Stimulated activated CD4-positive, alpha-beta T cell treated with anti-CD3 and anti-CD28 coated beads, Interleukin-1b, Interleukin-23, amount 100 ng/mL, for 48 hours (primary cell): ENCODE results near the gene ACTR2.

Source experiments
- DNase-seq: peaks from one replicate; pipeline ENCODE4 v3.0.0-alpha.2; 2020

Gene ACTR2

DNA sequence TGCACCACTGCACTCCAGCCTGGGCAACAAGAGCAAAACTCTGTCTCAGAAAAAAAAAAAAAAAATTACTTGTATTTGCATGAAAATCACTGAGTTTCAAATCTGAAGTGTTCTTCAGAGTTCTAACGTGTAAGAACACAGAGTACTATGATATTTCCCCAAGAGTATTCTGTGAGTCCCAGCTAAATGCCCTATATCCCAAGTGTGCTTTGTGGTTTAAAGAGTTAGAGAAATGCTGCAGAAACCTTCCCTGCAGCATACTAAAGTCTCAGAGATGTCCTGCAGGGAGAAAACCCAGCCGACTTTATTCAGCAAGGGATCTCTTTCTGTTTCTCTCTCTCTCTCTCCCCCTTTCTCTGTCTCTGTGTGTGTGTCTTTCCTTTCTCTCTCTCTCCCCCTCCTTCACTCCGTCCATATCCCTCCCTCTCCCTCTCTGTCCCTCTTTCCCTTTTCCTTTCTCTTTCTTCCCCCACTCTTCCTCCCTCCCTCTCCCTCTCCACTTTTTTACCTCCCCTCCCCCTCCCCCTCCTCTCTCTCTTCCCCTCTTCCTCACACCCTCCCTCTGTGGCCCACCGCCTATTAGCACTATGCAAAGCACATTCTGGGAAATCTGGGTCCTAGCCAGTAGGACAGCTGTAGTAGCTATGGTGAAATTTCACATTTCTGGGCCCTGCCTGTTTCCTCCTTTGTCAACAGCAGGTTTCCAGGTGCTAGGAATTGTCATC is 54.2 kb downstream of the ACTR2 start:
- no peak for DNase-seq

DNA sequence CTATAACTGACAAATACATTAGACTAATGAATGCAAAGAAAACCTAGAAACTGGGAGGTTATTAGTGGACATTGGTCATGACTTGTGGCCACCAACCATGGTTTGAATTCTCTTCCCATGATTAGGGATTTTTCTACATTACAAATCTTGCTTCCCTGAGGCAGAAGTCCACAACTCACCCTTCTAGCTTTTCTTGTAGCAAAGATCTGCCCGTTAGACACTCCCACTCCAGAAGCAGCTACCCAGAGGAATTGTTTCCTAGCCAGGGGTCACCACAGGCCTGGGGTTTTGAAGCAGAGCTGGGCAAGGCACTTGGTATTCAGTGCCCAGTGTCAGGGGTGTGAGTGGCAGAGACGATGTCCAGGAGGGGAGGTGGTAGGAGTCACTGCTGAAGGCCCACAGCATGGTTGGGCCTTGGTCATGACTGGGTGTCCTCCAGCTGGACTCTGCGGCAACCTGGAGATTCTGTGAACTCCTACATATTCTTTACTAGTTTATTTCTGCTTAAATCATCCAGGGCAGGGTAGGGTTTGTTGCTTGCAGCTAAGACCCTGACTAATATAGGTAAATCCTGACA is 54.9 kb downstream of the ACTR2 start:
- DNase-seq = no peak

DNA sequence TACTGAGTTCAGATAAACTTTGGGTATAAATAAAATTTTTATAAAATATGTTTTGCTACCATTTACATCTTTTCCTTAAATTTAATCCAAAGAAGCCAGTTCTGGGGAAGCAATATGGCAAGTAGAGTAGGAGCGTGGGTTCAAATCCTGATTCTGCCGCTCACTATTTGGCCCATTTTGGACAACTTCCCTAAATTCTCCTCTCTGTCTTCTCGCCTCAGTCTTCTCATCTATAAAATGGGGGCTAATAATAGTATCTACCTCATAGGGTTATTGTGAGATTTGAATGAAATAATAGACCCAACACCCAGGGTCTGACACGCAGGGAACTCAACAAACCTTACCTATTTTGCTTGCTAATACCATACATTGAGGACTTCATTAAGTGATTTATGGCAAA is 59.7 kb downstream of the ACTR2 start:
- DNase-seq = no peak

DNA sequence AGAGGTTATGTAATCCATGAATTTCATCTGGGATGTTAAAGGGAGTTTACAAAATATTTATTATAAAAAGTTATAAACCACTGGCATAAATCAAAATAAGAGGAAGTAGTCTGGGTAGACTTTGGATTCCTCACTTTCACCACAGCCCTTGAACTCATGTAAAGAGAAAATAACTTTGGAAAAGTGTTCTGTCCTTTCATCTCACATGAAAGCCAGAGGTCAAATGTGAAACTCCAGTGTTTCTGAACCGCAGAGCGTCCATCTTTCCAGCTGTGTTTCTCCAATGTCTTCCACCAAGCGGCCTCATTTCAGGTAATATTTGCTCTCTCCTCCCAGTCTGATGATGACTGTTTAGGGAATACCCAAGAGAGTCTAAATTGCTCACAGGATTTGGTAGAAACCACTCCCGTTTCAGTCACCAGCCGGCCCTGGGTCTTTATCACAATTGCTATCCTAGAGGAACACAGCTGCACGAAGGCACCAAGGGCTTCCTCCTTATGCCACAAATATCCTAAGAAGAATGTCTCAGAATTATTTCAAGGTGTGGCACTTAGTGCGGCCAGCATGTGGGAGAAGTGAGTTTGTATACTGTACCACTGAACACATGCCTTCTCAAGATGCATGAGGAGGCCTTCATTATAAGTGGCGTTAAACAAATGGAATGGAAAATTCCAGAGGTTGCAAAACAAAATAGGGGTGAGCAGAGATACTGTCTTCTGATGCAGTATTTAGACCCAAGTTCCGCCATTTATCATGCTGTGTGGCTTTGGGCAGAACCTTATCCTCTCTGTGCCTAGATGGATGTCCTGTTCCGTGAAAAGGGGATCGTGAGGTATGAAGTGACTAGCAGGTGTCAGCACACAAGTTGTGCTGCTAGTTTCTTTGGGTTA is 63.8 kb downstream of the ACTR2 start:
- DNase-seq = no peak

DNA sequence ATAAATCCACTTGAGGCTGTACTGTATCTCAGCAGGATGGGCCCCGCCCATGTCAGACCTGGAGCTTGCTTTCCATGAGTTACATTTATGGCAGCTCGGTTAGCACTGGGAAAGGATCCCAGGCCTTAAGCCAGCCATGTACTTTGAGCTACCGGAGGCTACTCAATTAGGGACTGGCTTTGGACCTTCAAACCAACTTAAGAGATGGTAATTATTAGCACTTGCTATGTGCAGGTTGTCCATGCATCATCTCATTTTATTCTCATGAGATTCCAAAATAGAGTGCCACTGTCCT is 64.4 kb downstream of the ACTR2 start:
- DNase-seq = no peak

DNA sequence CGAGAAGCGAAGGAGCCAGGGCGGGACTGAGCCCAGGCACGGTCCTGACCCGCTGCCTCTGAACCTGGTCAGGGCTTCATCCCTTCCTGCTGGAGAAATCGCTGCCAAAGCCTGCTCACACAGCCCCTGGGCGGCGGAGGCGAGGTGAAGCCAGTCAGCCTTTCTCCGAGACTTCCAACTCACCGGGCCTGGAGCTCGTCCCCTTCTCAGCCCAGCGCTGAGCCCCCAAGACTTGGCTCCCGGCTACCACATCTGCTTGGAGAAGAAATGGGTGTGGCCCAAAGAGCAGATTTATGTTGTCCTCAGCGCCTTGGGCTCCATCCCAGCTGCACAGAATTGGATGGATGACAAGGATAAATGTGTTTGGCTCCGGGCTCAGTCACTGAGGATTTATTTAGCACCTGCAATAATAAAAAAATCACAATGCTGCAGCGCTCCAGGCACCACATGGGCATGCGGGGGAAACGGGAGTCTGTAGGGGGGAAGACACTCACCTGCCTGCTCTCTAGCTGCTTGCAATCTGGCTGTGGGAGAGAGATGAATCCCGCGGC is 64.9 kb downstream of the ACTR2 start:
- DNase-seq = no peak

DNA sequence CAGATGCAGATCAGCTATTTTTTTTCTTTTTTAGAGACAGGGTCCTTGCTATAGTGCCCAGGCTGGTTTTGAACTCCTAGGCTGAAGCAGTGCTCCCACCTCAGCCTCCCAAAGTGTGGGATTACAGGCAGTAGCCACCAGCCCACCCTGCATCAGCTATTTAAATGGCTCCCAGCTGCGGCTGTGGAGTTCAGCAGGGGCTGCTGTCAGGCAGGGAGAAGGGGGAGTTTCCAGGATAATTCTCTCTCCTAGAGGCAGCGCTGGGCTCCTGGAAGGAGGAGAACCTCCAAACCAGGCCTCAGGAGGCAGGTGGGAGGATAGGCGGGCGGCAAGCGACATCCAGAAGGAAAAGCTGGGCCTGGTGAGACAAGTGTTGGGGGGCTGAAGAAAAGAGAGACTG is 65.7 kb downstream of the ACTR2 start:
- no peak for DNase-seq

DNA sequence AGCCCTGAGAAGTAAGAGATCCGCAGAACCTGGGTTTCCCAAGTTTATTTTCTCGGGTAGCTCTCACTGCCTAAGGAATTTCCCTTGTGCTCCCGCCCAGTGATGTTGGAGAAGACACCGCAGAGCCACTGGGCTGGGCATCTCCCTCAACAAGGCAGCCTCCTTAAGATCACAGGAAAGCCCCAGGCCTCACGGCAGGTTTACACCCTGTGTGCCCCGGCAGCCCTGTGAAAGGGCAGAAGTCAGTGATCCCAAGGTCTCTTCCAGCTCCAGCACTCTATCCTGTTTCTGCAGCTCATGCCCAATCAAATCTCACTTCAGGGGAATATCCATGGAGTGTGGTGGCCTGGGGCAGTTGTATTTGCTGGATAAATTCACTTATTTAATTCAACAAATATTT is 66.5 kb downstream of the ACTR2 start:
- no peak for DNase-seq

DNA sequence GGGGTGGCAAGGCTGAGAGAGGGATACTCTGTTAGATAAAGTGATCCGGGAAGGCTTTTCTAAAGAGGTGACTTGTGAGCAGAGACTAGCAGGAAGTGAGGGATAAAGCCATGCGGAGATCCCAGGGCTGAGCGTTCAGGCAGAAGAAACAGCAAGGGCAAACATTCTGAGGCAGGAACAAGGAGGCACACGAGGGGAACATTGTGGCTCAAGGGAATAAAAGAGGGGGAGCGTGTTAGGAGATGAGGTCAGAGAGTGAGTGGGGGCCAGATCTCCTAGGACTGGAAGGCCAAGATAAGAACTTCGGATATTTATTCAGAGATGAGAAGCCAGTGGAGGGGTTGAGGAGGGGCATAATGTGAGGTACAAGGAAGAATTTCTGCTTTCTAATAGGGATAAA is 67.1 kb downstream of the ACTR2 start:
- DNase-seq = no peak

DNA sequence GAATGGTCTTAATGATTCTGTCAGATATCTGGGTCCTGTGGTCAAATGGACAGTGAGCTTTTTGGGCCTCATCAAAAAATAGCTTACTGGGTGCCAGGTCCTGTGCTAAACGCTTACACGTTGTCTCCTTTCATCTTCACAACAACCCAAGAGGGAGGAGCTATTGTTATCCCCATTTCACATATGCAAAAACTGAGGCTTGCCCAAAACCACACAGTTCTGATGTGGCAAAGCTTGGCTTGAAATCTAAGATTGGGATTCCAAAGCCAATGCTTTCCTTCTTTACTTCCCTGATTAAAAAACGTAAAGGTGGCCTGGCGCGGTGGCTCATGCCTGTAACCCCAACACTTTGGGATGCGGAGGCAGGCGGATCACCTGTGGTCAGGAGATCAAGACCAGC is 69.3 kb downstream of the ACTR2 start:
- DNase-seq = no peak

DNA sequence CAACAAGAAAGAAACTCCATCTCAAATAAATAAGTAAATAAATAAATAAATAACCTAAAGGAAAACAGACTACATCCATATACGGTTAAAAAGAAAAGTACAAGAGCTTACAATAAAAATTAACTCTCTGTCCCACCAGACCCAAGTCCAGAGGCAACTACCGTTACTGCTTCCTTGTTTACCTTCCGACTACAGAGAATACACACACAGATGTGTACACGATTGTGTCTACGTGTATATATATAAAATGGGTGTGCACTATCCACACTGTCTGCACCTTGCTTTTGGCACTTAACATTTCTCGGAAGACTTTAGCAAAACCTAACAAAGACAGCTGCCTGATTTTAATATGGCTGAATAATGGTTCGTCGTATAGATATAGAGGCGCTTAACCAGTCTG is 69.9 kb downstream of the ACTR2 start:
- no peak for DNase-seq

DNA sequence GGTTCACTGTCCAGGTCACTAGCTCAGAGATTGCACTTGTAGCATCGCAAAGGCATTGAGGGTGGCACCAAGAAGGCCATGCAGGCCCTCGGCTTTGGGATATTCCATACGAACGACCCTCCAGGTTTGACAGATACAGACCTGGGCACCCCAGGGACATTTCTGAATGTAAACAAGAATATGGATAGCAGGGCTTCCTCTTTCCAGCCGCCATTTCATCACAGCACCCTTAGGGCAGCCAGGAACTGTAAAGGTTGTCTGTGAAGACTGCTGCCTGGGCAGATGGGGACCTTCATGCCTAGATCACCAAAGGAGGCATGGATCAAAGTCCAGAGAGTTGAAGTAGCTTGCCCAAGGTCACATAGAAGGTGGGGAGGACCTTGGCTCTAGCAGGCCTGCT is 70.5 kb downstream of the ACTR2 start:
- no peak for DNase-seq

DNA sequence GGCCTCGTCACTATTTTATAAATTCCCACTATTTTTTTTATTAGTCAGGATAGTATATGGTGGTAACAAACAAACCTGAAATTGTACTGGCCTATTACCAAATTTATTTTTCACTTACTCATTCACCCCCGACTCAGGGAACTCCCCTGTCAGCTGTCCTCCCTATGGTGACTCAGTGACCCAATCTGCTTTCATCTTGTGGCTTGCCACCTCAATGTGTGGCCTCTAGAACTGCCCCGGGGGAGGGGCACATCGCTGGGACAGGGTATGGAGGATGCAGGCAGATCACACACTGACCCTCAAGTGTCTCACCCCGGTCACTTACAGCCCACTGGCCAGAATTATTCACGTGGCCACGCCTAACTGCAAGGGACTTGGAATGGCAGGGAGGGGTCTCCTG is 71.6 kb downstream of the ACTR2 start:
- peak; percentile 76 for DNase-seq

DNA sequence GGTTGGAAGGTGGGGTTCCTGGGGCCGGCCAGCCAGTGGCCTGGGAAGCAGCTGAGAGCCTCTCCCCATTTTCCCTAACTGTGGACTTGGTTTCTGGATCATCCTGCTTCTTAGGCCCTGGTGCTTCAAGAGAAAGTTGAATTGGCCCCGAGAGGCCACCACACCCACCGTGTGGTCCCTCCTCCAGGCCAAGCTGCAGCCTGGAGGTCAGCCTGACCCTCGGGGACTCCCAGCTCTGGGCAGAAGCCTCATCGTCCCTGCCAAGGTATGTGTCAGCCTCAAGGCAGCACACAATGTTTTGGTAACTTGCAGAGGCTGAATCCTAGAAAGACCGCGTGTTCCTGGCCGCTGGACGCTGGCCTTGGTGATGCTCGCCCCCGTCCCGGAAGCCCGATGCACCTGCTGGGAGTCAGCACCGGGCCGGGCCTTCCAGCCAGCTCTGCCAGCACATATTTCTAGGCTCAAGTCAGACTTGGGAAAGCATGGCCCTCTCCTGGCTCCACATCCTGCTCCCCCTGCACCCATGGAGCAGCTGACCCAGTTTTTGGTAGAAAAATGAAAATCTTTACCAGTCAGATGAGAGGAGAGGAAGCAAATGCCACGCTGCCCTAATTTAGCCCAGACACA is 72.6 kb downstream of the ACTR2 start:
- no peak for DNase-seq

DNA sequence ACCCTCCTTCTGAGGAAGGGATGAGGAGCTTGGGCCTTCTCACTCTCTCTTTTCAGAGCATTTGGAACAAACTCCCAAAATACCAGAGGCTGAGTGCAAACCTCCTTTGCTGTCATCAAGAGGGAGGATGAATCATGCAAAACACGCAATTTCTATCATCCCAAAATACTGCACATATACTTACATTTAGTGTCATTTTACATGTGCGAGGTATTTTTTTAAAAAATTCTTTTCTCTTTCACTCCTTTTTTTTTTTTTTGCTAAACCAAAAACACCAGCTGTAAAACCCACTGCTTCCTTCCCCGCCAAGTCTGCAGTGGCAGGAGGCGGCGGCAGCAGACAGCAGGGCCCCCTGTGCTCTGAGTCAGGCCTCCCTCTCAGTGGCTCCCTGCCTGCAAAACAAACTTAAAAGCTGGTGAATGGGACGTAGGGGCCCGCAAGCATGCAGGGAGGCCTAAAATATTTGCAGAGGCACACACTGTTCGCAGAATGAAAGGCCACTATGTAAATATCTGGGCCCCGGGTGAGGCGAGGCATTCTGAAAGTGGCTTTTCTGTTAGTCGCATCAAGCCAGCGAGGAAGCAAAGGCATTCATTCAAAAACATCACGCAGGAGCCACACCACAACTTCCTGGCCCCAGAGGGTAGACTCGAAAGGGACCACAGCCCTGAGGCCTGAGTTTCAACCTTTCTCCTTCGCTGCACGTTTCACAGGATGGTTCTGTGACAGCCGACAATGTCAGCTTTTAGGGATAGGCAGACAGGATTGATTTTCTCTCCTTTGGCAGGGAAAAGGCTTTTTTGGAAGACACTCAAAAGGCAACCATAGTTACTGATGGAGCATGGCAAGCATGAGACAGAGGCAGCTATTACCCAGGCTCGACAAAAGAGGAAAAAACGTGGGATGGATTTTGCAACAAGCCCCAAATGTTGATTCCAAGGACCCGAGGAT is 73.4 kb downstream of the ACTR2 start:
- DNase-seq = peak; percentile 86

DNA sequence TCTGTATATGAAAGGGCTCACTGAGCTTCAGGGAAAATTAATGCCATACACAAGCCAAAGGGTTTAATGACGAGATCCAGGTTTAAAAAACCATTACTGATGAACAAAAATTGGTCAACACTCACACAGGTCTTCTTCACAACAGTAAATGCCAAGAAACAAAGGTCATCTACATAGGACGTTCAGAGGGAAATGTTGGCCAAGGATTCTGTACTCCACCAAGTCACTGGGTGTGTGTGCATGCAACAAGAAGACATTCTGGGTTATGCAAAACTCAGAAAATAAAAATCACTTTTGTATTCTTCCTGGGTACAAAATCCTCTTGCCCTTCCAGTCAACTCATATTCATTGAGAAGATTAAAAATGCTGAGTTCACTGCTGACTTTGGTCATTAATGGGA is 78.3 kb downstream of the ACTR2 start:
- no peak for DNase-seq

DNA sequence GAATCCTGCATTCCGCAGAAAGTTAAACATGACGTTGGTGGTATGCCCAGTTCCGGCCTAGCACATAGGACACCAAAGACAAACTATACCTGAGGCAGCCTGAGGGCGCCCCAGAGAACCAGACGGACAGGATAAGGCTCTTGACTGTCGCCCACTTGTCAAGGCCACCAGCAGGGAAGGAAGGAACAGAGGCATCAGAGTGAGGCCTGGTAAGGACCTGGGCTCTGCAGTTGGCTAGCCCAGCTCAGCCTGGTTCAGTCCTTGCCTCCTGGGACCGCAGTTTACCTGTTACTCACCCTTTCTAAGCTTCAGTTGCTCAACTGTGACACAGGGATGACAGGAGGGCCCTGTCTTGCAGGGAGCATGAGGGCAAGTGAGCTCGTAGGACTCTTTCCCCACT is 82.1 kb downstream of the ACTR2 start:
- no peak for DNase-seq

DNA sequence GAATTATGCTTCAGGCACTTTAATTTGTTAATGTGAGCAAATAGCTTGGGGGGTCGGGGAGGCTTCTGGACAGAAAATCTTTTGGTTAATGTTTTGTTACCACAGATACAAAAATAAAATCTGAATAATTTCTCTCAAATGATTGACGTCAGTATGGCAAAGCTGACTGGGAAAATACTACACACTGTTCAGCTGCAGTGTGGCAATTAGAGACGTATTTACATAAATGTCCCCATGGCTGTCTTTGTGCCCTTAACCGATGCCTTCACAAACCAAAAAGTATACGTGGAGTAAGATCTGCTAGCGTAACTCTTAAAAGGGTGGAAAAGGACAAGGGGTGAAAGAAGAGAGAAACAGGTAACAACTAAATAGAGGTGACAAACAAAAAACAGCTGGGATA is 83.4 kb downstream of the ACTR2 start:
- no peak for DNase-seq

DNA sequence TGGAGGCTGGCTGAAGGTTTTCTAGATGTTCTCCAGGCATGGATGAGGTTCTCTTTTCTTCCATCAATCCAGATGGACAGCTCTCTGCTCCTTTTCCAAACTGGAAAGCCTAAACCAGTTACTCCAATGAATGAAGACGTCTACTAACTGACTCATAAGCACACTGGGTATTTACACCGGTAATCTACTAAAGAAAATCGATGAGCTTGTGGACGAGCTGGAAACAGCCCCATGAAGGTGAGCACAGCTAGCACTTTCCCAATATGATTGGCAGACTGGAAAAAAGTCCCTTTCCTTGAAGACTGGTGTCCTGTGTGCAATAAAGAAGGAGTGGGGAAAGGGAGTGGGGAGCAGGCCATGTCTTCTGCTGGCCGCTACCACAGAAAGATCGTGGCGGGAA is 84.0 kb downstream of the ACTR2 start:
- no peak for DNase-seq

DNA sequence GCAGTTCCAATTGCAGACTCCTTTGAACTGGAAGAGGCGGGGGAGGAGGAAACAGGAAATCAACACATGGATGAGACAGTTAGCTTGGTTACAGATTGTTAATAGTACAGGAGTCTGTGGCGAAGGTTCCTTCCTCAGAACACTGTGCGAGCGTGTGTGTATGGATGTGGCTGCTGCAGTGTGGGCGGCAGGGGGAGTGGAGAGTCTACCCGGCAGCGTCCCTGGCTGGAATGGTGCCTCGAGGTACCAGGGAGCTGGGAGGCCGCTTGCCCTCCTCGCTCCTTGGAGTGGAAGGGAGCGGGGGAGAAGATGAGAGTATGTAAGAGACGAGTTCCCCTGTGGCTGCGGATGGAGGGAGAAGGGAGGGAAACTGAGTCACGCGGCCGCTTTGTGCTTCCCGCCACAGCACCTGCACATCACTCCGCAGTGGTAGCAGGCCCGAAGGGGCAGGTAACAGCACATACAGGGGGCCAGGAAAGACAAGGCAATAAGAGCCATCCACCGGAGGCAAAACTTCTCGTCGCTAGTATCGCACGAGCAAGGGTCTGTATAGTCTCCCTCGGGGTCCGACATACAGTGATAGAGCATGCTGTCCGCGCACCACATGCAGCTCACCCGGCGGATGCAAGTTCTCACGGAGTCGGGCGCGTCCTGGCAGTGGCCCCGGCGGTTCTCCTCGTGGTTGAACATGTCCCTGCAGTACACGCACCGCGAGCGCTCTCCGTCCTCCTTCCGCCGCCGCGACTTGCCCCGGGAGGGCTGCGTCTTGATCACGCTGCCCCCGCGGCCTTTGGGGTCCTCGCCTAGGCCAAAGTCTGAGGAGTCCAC is 85.7 kb downstream of the ACTR2 start:
- DNase-seq = no peak

DNA sequence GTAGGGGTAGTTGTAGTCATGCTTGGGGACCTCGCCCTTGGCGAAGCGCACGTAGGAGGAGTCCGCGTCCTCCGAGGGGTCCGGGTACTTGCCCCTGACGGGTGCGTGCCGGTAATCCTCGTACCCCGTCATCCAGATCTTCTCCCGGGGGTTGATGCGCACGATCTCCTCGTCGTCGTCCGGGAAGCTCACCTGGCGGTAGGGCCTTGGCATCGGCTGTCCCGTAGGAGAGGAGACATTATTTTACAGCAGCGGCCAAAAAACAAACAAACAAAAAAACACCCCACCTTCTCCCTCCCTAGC is 86.3 kb downstream of the ACTR2 start:
- DNase-seq = no peak
